ENCODE results near the gene EVX2. TPM values are rescaled to one million over a fixed set of nuclear protein-coding genes. Genes with fewer than 3 reads are reported as not detected.

The EVX2 gene
- polyA plus RNA-seq, 1 of the 3 experiments (the other 2 are of a cell fraction): not detected

DNA sequence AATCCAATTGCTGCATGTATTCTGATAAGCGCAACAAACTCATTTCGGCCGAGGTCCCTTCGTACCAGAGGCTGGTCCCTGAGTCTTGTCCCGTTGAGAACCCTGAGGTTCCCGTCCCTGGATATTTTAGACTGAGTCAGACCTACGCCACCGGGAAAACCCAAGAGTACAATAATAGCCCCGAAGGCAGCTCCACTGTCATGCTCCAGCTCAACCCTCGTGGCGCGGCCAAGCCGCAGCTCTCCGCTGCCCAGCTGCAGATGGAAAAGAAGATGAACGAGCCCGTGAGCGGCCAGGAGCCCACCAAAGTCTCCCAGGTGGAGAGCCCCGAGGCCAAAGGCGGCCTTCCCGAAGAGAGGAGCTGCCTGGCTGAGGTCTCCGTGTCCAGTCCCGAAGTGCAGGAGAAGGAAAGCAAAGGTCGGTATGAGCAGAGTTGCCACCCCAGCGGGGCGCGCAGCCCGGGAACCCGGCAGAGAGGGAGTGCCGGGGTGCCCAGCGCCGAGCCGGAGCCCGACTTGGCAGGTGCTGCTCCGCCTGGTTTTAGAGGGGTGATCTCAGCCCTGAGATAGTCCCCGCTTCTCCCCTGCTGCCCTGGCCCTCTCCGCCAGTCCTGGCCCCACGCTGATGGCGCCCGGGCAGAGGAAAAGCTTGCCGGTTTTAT lies 33.5 kb upstream of the EVX2 start:
- no peak for DNase-seq
- Histone ChIP-seq H3K9me3 (no peaks in the 10 kb centered on the region), H3F3A (replicated peaks; ENCODE audit: insufficient read depth) (no peaks in the 10 kb centered on the region), H3K36me3 (replicated peaks in 1 of 2; ENCODE audit: control insufficient read depth in 1 of 2, insufficient read depth in 2 of 2, low read length in 1 of 2) (no peaks in the 10 kb centered on the region), H3K27ac (ENCODE audit: low read depth in 2 of 2, low read length in 1 of 2) (no peak overlapping the region), H3K4me3 (ENCODE audit: low read depth in 2 of 2, low read length in 1 of 2) (peak overlapping the region in 1 of 2 experiments; percentile 45; a peak in 1 of 4 replicates), H3K4me1 (ENCODE audit: control insufficient read depth in 1 of 2, insufficient read depth in 2 of 2, low read depth in 1 of 2, low read length in 1 of 2) (peaks cover 0 to 14% of the 10 kb centered on the region in 2 experiments; a peak in 1 of 4 replicates), H3K9ac (no peak overlapping the region), H3K79me2 (ENCODE audit: insufficient read depth) (no peaks in the 10 kb centered on the region), H3K27me3 (ENCODE audit: insufficient read depth) (peaks cover 49% of the 10 kb centered on the region), H3K4me2 (0 out of 2 replicates have a peak overlapping the region, but pooled peaks have one; percentile 57), H2AFZ (ENCODE audit: low read depth) (no peak overlapping the region), H4K20me1 (ENCODE audit: insufficient read depth) (no peaks in the 10 kb centered on the region), H3K9me2 (no peaks in the 10 kb centered on the region)
- 55% methylated on average over 20 of the region's 40 CpGs for WGBS (ENCODE audit: low lambda C conversion rate)
- ChIA-PET POLR2A (interaction anchor here (1.0 kb wide), 1 partner anchor 13 kb away, joined by 3 read pairs; no protein-coding TSS in a partner anchor), CTCF (interaction anchor here (0.8 to 17.7 kb wide), 13 partner anchors 7 to 1044 kb away, joined by 3 to 264 read pairs (median 8); partner anchors contain the start of genes HOXD12, HOXD13 and HOXD9)
- no peak for TF ChIP-seq JUND (IDR thresholded peaks at IDR 0.05)
- 0 out of 2 replicates have a peak, but pooled peaks have one; percentile 53 for TF ChIP-seq EZH2phosphoT487 (IDR thresholded peaks at IDR 0.05; ENCODE audit: borderline replicate concordance, low read depth)

DNA sequence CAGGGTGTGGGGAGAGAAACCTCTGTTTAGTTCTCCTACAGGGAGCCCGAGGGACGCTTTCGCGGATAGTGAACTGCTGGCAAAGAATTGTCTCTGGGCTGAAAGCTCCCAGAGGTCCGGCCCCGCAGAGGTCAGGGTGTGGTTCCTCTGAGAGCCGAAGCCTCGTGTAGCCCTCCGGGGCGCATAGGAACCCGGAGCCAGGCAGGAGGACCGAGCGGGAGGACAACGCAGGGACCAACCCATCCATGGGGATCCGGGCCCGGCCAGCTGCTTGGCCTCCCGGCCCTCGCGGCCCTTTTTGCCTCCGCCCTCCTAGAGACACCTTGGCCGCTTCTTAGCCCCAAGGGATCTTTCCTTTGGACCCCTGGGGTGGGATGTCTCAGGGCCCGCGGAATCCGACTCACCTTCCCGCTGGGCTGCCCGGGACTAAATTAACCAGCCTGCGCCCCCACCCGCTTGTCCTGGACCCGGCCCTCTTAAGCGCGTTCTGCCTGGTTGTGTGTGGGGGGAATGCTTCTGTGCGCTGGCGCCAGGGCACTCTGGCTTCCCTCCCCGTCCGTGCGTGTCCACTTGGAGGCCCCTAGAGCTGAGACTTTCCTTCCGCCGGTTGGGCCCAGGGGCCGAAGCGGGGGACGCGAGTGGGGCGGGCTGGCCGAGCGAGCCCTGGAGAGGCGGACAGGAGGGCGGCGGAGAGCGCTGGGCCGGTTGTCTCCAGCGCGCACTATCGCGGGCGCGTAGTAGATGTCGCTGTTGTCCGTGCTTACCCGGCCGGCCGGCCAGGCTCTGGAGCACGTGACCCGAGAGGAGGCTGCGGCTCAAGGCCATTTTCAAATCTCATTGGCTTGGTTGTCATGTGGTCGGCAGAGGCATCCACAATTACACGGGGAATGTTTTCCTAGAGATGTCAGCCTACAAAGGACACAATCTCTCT lies 32.4 kb upstream of the EVX2 start, which contains the start of gene HOXD10:
Gene HOXD10 (plus strand): TSS at position 896 of the 931 bp plus-strand sequence. CDS start 56 bp downstream, outside the sequence.
- Histone ChIP-seq H3K36me3 (replicated peaks in 1 of 2; ENCODE audit: control insufficient read depth in 1 of 2, insufficient read depth in 2 of 2, low read length in 1 of 2) (no peaks in the 10 kb centered on the region), H3K9me3 (no peaks in the 10 kb centered on the region), H3F3A (replicated peaks; ENCODE audit: insufficient read depth) (no peaks in the 10 kb centered on the region), H4K20me1 (ENCODE audit: insufficient read depth) (no peaks in the 10 kb centered on the region), H3K79me2 (ENCODE audit: insufficient read depth) (no peaks in the 10 kb centered on the region), H3K27me3 (ENCODE audit: insufficient read depth) (peaks cover 53% of the 10 kb centered on the region; the same call in 1 of the 2 replicates), H3K9me2 (no peaks in the 10 kb centered on the region), H3K27ac (ENCODE audit: low read depth in 2 of 2, low read length in 1 of 2) (no peak within 1 kb of the TSS), H3K4me2 (peak within 1 kb of the TSS; percentile 57), H3K9ac (no peak within 1 kb of the TSS), H2AFZ (ENCODE audit: low read depth) (0 out of 2 replicates have a peak within 1 kb of the TSS, but pooled peaks have one; percentile 29), H3K4me3 (ENCODE audit: low read depth in 2 of 2, low read length in 1 of 2) (peak within 1 kb of the TSS; percentile 41 to 45), H3K4me1 (ENCODE audit: control insufficient read depth in 1 of 2, insufficient read depth in 2 of 2, low read depth in 1 of 2, low read length in 1 of 2) (peaks cover 0 to 10% of the 10 kb centered on the region in 2 experiments; a peak in 2 of 4 replicates)
- ChIA-PET CTCF (interaction anchor here (0.6 to 17.7 kb wide), 24 partner anchors 8 to 1048 kb away, joined by 3 to 264 read pairs (median 4); partner anchors contain the start of genes HOXD11, HOXD12, HOXD13 and HOXD9), POLR2A (no interaction called here)
- DNase-seq: peak; percentile 90
- TF ChIP-seq RAD21 (IDR thresholded peaks at IDR 0.05; ENCODE audit: low read length) (peak; percentile 65), NRF1 (IDR thresholded peaks at IDR 0.05; ENCODE audit: low read depth, low read length) (no peak), SMC3 (IDR thresholded peaks at IDR 0.05; ENCODE audit: low read depth, low read length) (peak; percentile 23; the same call in 1 of the 2 replicates), FOXM1 (IDR thresholded peaks at IDR 0.05; ENCODE audit: low read depth) (no peak)
- TF ChIP-seq, protein P1, sequence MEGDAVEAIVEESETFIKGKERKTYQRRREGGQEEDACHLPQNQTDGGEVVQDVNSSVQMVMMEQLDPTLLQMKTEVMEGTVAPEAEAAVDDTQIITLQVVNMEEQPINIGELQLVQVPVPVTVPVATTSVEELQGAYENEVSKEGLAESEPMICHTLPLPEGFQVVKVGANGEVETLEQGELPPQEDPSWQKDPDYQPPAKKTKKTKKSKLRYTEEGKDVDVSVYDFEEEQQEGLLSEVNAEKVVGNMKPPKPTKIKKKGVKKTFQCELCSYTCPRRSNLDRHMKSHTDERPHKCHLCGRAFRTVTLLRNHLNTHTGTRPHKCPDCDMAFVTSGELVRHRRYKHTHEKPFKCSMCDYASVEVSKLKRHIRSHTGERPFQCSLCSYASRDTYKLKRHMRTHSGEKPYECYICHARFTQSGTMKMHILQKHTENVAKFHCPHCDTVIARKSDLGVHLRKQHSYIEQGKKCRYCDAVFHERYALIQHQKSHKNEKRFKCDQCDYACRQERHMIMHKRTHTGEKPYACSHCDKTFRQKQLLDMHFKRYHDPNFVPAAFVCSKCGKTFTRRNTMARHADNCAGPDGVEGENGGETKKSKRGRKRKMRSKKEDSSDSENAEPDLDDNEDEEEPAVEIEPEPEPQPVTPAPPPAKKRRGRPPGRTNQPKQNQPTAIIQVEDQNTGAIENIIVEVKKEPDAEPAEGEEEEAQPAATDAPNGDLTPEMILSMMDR (IDR thresholded peaks at IDR 0.05): peak; percentile 52
- TF ChIP-seq, protein P2, sequence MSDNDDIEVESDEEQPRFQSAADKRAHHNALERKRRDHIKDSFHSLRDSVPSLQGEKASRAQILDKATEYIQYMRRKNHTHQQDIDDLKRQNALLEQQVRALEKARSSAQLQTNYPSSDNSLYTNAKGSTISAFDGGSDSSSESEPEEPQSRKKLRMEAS (IDR thresholded peaks at IDR 0.05; ENCODE audit: low read depth): peak; percentile 68; the same call in 1 of the 2 replicates
- TF ChIP-seq, protein P3, sequence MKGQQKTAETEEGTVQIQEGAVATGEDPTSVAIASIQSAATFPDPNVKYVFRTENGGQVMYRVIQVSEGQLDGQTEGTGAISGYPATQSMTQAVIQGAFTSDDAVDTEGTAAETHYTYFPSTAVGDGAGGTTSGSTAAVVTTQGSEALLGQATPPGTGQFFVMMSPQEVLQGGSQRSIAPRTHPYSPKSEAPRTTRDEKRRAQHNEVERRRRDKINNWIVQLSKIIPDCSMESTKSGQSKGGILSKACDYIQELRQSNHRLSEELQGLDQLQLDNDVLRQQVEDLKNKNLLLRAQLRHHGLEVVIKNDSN (IDR thresholded peaks at IDR 0.05; ENCODE audit: borderline replicate concordance, low read depth): peak; percentile 93
- TF ChIP-seq, protein P4, sequence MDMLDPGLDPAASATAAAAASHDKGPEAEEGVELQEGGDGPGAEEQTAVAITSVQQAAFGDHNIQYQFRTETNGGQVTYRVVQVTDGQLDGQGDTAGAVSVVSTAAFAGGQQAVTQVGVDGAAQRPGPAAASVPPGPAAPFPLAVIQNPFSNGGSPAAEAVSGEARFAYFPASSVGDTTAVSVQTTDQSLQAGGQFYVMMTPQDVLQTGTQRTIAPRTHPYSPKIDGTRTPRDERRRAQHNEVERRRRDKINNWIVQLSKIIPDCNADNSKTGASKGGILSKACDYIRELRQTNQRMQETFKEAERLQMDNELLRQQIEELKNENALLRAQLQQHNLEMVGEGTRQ (IDR thresholded peaks at IDR 0.05; ENCODE audit: borderline replicate concordance, low read depth, low read length): peak; percentile 68; the same call in 1 of the 2 replicates
- 52% methylated on average over 39 of the region's 66 CpGs for WGBS (ENCODE audit: low lambda C conversion rate)
